ENCODE results near the gene DYRK2.

GRCh38 chr12:67712011-67712410 lies 63.5 kb downstream of the DYRK2 start:
- no peak for TF ChIP-seq EZH2 (IDR thresholded peaks at IDR 0.05; ENCODE audit: insufficient read depth, poor library complexity, severe bottlenecking)
- no peak for TF ChIP-seq EZH2phosphoT487 (IDR thresholded peaks at IDR 0.05; ENCODE audit: insufficient read depth, low read depth)

Data from GM23248 (cell line).